Effector CD4-positive, alpha-beta T cell (primary cell): ENCODE data around the gene FAM219A.

Source experiments
- DNase-seq: peaks from one replicate; pipeline ENCODE4 v3.0.0-alpha.2; 2020
- total RNA-seq: gene quantifications from one replicate; lab custom pipeline; 2026; lab: John Stamatoyannopoulos, UW

The FAM219A gene, protein sequence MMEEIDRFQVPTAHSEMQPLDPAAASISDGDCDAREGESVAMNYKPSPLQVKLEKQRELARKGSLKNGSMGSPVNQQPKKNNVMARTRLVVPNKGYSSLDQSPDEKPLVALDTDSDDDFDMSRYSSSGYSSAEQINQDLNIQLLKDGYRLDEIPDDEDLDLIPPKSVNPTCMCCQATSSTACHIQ
- 12.0 reads per million, percentile 35 among the genes with 10 or more reads in this experiment for total RNA-seq

DNA sequence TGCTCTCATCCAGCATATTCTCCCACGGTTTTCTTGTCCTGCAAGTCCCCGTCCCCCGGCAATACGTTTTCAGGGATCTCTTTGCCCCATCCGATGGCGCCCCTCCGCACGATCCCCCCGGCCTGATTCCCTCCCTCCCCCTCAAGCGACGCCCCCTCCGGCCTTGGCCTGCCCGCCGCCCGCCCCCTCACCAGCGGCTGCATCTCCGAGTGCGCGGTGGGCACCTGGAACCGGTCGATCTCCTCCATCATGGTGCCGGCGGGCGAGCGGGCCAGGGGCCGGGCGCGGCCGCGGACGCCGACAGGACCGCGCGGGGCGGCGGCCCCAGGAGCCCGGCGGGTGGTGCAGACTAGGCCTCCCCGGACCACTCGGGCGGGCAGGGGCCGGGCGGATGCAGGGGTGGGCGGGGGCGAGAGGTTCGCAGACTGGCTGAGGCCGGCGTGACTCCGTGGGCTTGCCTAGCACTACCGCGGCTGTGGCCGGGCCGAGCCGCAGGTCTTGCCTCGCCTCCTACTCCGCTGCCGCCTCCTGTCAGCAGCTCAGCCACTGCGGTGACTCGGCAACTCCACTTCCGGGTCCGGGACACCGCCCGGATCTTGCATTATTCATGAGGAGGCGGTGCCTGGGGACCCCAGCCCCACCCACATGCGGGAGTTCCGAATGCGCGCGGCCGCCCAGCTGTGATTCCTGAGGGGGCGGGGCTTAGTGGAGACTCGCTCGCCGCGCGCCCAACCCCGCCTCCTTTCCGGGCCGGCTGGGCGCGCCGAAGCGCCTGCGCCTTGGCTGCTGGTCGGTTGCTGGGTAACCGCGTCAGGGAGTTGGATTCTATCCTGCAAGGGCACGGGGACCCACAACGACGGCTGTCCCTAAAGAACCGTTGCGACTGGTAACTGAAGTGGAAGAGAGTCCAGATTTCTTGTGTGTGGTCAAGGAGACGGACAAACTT, at the start of gene FAM219A, which contains the start of gene DNAI1:
FAM219A (minus strand) TSS at position 558 of the 946 bp plus-strand sequence; CDS start at position 251, 307 bp downstream.
DNAI1 (plus strand) TSS at position 793 of the 946 bp plus-strand sequence. CDS start 201 bp downstream, outside the sequence.
- DNase-seq = peak; percentile 97

DNA sequence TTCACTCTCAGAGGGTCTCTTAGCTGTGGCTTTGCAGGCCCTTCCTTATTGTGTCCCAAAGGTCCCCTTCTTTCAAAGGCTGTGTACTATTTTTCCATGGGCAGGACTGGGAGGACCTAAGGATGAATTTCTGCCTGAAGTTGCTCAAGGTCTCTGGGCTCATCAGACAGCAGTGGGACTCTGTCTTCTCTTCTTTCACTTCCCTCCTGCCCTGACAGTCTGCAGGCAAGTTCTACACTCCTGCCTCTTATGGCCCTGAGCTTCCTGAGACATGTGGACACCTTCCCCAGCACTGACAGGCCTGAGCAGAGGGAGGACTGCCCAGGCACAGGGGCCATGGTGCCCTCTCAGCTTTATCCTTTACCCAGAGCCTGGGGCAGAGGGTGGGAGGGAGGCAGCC, 49.6 kb upstream of the FAM219A start:
- no peak for DNase-seq

DNA sequence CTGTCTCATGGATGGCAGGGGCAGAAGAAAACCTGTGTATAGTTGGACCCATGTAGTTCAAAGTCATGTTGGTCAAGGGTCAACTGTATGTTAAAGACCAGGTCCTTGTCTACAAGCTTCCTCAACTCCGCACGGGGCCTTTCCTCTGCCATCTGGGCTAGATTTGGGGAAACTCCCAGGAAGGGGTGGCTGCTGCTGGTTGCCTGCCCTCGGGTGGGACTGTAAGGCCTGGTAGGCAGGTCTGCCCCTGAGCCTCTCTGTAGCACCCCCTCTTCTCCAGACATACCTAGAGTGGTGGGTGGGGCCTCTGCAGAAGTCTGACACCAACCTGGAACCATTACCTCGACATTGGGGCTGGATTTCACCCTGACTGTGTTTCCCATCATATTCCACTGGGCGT, 49.2 kb upstream of the FAM219A start:
- no peak for DNase-seq

DNA sequence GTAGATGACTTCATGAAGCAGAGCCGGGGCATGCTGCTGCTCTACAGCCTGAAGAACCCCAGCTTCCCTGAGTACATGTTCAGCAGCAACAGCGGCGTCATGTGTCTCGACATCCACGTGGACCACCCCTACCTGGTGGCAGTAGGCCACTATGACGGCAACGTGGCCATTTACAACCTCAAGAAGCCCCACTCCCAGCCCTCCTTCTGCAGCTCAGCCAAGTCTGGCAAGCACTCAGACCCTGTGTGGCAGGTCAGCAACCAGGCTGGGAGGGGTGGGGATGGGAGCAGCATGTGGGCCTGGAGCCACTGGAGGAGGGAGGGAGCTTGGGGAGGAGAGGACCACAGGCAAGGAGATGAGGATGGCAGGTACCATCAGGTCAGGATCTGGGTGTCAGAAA, 48.3 kb upstream of the FAM219A start:
- no peak for DNase-seq

DNA sequence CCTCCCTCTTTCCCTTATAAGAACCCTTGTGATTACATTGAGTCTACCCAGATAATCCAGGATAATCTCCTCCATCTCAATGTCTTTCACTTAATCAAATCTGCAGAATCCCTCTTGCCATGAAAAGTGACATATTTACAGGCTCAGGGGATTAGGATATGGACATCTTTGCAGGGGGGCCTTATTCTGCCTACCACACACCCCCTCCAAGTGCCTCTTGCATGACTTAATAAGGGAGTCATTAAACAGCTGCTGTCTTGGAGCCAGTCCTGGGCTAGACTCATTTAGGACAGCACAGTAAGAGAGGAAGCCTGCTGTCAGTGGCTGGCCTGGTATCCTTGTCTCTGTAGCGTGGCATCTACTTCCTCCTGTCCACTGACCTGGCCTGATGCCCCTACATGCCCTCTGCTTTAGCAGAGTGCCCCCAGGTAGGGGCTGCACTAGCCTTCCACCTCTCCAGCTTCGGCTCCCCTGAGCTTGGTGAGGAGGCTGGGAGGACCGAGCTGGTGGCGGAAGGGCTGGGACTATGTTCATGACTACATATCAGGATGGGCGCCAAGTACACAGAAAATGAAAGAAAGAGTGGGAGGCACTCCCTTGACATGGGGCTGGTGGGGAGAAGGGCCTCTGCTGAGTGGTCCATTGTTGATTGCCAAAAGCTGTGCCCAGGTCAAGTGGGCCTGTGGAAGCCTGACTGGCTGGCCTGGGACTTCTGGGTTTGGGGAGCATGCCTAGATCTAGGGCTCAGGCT, 47.2 kb upstream of the FAM219A start:
- DNase-seq = no peak

DNA sequence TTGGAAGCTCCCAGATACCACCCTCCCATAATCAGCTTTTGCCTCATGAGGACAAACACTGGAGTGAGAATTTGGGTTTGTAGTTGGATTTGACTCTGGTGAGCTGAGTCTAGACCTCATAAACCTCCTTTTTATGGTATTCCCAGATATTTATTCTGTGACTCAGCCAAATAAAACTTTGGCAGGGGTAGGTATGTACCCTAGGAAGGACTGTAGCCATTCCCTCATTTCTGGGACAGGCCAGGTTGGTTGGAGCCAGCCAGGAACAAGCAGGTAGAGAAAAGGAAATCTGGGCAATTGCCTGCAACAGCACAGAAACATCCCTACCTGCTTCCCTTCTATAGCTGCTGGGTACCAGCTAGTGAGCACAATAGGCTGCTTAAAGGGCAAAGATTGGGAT, 45.0 kb upstream of the FAM219A start:
- no peak for DNase-seq

DNA sequence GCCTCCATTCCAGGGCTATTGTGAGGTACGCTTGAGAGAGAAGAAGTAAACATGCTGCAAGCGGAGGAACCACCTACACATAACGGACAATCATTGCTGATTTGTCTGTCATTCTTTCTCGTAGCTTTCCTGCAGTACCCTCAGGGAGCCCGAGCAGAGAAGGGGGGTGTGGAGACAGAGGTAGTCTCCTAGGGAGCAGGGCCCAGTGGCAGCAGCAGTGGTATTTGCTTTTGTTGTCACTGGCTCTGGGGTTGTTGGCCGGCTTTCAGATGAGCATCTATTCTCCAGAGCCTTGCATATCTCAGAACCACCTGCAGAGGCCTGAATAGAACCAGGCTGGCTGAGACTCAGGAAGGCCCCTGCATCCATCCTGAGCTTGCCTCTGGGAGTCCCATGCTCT, 44.5 kb upstream of the FAM219A start:
- DNase-seq = no peak

DNA sequence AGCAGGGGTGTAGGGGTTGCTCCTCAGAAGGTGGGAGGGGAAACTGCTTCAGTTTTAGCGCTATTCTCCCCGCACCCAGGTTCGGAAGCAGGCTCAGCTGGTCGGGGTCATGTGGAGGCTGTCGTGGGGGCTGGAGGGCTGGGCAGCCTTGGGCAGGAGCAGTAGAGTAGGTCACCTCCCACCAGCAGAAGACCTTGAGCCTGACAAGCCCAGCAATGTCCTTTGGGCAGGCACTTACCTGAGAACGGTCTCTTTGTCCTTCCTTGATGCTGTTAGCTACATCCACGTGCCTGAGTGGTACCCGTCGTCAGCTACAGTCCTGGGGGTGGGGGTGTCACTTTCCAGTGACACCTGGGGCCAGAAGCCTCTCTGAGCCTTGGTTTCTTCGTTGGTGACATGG, 44.1 kb upstream of the FAM219A start:
- no peak for DNase-seq

DNA sequence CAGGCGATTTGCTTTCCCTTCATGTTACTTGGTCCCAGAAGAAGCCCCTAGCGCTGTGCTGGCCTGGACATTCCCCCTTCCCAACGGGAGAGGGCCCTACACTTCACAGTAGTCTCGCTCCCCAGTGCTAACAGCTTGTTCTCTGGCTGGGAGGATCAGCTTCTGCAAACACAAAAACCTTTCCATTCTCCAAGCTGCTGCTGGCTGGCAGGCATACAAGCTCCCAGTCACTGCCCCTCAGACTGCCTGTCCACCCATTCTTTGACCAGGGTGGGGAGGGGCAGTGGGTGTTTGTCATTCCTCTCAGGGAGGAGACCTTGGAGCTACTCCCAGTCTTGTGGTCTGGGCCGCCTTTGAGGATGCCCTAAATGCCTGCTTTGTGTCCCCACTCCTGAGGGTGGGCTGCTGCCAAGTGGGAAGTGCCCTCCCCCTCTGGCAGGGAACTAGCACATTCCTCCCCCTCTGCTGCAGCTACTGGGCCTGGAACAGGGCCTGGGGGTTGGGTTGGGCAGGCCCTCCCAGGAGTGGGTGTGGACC, 43.6 kb upstream of the FAM219A start:
- DNase-seq = no peak

DNA sequence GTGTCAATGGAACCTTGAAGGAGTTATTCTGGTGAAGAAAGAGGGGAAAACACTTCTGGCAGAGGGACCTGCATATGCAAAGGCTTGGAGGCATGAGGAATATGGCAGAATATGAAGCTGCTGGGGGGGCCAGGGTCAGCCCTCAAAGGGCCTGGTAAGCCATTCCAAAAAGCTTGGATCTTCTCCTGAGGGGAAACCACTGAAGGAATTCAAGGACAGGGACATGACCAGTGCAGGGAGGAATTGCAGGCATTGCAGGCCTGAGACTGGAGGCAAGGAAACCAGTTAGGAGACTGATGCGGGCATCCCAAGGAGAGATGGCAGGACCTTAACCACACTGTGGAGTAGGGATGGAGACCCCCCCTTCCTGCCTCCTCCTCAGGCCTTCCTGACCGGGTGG, 43.0 kb upstream of the FAM219A start:
- no peak for DNase-seq

DNA sequence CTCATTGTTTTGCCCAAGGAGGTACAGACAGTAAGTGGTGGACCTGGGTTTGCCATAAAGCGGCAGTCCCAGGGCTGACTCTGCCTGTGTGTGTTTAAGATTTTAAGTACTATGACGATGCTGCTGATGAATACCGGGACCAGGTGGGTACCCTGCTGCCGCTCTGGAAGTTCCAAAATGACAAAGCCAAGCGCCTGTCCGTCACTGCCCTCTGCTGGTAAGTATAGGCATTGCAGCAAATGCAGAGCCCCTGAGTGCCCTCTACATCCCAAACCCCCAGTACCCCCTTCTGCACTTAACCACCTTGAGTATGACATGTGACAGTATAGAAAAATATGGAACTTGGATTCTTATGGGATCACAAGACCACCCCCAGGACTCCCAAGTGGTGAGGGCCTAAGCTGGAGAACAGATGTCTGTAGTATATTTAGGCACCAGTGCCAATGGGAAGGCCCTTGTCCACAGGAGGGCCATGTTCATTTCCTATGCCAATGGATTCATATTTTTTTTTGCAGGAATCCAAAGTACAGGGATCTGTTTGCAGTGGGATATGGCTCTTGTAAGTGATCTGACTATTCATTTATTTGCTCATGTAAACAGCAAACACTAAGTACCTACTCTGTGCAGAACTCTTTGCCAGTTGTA, 42.4 kb upstream of the FAM219A start:
- DNase-seq = peak; percentile 66

DNA sequence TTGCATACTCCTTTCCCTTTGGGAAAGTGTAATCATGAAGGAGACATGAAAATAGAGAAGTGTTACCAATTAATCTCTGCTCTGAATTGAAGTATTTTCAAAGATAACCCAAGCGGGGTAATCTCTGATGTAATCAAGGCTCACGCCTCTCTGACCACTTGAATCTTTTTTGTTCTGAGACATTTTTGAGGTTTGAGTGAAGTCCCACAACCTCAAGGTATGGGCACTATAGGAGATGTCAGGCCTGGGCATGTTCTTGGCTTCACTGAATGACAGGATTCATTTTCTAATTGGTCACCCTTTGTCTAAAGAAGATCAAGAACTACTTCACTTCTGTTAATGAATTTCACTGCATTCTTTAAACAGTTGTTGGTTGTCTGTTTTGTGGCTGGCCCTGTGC, 40.7 kb upstream of the FAM219A start:
- DNase-seq = no peak

DNA sequence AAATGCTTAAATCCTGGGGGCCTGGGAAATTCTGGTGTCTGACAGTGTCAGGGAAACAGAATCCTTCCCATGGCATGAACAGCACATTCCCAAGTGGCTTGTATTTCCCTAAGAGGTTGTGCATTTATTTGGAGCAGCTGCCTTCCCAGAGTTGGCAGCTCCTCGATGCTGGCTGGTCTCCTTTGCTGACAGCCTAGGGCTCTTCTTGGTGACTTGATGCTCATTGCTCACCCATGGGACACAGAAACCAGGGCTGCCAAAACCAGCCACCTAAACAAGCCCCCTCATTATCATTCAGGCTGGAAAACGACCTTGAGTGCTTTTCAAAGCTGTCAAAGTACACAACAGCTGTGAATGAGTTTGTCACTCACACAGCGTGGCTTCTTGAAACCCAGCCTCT, 40.2 kb upstream of the FAM219A start:
- DNase-seq = no peak

DNA sequence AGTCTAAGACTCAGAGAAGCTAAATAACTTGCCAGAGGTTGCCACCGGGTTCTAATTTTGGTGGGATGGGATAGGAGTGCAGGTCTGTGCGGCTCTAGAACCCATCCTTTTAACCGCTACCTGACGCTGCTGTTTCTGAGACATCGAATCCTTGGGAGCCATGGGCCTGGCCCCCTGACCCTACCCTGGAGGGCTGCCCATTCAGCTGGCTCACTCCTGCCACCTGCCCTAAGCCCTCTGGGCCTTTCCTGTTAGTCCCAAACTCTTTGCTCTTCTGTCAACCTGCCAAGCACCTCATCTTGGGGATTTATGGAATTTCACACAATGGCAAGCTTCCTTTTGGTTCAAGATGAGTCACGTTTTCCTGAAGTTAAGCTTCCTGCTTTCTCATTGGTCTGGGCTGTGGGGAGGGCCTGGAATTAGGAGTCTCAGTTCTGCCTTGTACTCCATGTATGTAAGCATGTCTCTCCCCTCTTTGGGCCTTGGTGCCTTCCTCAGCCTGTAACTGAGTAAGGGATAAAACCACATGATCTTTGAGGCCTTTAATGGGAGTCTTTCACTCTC, 37.9 kb upstream of the FAM219A start:
- no peak for DNase-seq

DNA sequence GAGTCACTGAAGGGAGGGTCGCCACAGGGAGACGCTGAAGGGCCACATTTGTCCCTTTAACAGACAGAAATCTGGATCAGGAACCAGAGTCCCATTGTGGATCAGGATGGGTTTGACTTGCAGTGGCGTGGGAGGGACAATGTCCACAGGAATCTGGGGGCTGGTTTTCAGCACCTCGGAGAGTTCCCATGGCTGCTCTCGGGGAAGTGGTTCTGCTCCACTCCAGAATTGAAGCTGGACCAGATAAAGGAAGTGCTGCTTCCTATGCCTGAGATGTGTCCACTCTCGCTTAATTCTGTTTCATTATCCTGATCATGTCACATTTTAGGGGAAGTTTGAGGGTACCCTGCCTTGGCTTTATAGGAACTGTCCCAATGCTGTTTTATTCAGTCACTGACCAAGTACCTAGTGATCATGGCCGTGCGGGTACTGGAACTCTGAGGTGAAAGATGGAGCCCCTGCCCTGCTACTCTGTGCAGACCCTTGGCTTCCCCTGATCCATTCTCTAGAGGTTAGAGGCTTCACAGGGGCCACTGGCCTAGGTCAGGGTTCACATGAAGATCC, 35.7 kb upstream of the FAM219A start:
- no peak for DNase-seq

DNA sequence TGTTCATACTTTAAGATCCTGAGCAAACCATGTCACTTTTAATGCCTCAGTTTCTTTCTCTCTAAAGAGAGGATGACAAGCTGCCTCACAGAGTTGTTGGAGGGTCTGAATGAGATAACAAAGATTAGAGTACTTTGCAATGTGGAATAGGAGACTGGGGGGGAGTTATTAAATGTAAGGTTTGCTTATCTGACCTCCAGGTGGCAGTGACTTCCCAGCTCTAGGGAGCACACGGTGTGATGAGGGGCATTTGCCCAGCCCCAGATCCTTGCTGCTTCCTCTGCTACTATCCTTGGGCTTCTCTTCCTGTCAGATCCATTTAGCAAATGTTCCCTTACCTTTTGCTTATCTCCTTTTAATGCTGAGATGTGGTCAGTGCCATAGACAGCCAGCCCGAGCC, 33.7 kb upstream of the FAM219A start:
- DNase-seq = no peak

DNA sequence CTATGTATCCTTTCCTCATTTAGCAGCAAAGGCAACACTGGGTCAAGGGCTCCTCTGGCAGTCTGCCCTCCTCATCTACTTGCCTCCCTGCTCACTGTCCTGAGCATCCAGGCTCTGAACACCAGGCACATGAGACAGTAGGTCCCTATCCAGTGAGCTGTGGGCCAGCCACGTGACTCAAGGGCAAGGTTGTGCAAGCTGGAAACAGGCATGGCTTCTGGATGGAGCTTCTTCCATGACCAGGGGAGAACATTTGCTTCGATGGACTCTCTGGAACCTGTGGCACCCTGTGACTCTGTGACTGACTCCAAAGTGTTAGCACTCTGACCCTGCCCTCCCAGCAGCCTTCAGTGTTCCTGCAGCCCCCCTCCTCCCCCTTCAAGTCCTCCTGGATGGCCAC, 33.2 kb upstream of the FAM219A start:
- no peak for DNase-seq

DNA sequence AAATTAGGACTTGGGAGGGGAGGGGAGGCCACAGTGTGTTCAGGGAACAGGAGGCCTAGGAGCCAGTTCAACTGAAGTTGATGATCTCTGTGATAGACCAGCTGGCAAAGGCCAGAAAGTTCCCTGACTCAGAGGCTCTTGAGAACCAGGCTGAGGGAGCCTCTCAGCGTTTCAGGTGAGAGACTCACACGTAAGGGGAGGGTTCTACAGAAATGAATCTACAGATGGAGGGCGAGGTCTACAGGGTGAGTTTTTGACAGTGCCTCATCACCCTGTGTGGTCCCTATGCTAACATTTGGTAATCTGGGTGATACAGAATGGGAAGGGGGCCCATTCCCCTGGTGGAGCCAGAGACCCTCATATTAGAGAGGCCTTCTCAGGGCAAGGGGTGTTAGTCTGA, 32.4 kb upstream of the FAM219A start:
- DNase-seq = no peak

DNA sequence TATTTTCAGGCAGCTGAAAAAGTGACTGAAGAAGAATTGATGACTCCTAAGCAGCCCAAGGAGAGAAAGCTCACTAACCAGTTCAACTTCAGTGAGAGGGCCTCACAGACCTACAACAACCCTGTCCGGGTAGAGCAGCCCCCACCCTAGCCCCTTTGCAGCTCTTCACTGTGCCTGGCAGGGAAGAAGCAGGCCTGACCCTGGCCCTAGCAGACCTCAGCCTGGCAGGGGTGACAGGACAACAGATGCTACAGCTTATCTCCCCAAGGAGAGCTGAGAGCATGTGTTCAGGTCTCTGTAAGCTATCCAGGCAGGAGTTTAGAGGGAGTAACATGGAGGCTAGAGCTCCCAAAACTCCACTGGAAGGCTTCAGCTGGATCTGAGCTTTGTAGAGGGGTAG, 32.0 kb upstream of the FAM219A start:
- no peak for DNase-seq

DNA sequence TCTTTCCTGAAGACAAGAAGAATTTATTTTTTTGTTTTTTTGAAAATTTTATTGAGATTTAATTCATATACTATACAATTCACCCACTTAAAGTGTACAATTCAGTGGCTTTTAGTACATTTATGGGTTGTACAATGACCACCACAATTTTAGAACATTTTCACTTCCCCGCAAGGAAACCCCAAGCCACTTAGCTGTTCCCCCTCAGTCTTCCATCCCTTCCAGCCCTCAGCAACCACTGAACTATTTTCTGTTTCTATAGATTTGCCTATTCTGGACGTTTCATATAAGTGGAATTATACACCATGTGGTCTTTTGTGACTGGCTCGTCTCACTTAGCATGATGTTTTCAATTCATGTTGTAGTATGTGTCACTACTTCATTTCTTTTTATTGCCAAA, 28.2 kb upstream of the FAM219A start:
- DNase-seq = no peak

DNA sequence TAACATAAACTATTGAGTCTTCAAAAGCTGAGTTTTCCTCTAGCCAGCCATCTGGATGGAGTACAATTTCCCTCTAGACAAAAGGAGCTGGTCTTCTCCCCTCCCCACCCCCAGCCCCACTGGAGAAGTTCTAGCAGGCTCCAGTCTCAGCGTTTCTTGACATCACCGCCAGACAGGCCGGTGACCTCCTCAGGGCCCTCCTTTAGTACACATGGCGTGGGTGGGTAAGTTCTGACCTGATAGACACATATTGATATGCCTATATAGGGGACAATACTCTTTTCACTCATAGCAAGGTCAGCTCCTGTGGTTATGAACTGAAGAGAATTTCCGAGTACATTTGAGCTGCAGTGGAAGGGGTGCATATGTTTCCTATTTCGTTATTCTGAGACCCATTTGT, 27.5 kb upstream of the FAM219A start:
- no peak for DNase-seq

DNA sequence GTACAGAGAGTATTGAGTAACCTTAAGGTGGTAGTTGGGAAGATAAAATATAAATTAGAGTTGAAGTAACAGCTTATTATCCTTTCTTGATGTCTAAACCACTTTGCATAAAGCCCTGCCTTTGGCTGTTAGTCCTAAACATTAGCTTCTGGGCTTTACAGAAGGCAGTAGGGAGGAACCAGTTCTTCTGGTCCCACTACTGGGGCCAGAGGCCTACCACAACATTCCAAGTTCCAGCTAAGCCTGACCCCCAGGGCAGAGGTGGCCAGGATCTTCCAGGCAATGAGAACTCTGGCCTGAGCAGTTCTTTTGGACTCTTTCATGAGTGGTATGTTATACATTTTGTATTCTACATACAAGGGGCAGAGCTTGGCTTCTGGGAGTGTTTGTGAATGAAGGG, 26.3 kb upstream of the FAM219A start:
- no peak for DNase-seq
